Endothelial cell of umbilical vein (primary cell): ENCODE measurements around the gene OTULIN. TPM values are rescaled to one million over a fixed set of nuclear protein-coding genes. Genes with fewer than 3 reads are reported as not detected.

Experiments used
- BruUV-seq: library from RNA; stranded (reverse); fragments of 400-500 nt; replicated peaks from 2 replicates; lab custom pipeline; 2021; lab: Mats Ljungman, UMichigan
- CTCF ChIA-PET: fragments of 300-600, 350-600 bp; sonication (Branson Sonifier 250); formaldehyde crosslinking; loops from one replicate; lab custom pipeline; 2021; ENCODE audit warnings: antibody characterized with exemption, inconsistent platforms; lab: Charles Lee
- POLR2A ChIA-PET: fragments of 300-600, 350-600 bp; sonication (Branson Sonifier 250); formaldehyde crosslinking; loops from one replicate; lab custom pipeline; 2021; ENCODE audit warnings: antibody characterized with exemption, inconsistent platforms; lab: Charles Lee
- DNase-seq: peaks from one replicate; pipeline ENCODE4 v3.0.0-alpha.2; 2011; ENCODE audit warnings: low read depth, low spot score
- FAIRE-seq: peaks from 2 replicates; lab custom pipeline; 2011; peaks lifted over from hg19 to GRCh38; lab: Jason Lieb, UNC
- H2AFZ ChIP-seq: 2 replicates; pipeline ENCODE4 v1.6.0; 2012; ENCODE audit warnings: low read depth, low read length, control low read depth, inconsistent platforms
- H3K27ac ChIP-seq: 2 replicates; pipeline ENCODE4 v1.5.1; 2011; ENCODE audit warnings: low read depth, mild to moderate bottlenecking, control low read depth, low read length, moderate library complexity; ENCODE audit not compliant: insufficient read depth
- H3K27me3 ChIP-seq, 2 experiments: 2 replicates each; pipeline versions ENCODE4 v1.6.0 to v1.6.1; 2011; ENCODE audit warnings: low read length in 2 of 2, mixed read lengths in 1 of 2; ENCODE audit not compliant: control insufficient read depth in 2 of 2, insufficient read depth in 2 of 2
- H3K36me3 ChIP-seq, 2 experiments: 2 replicates in 1 of 2; 3 replicates in 1 of 2; pipeline ENCODE4 v1.5.1; 2011; ENCODE audit warnings: low read length in 2 of 2, mild to moderate bottlenecking in 1 of 2, moderate library complexity in 1 of 2; ENCODE audit not compliant: control insufficient read depth in 2 of 2, insufficient read depth in 2 of 2; ENCODE audit errors: extremely low read depth in 1 of 2
- H3K4me1 ChIP-seq: 3 replicates; pipeline ENCODE4 v1.5.1; 2011; ENCODE audit warnings: mild to moderate bottlenecking, low read length; ENCODE audit not compliant: control insufficient read depth, insufficient read depth; ENCODE audit errors: extremely low read depth
- H3K4me2 ChIP-seq: 2 replicates; pipeline ENCODE4 v1.6.1; 2011; ENCODE audit warnings: low read length, control low read depth, mixed read lengths; ENCODE audit not compliant: insufficient read depth
- H3K4me3 ChIP-seq, 3 experiments: fragments of 200-600 bp in 1 of 3; sonication (generic), shearing (Covaris generic) in 1 of 3; replicated peaks in 1 of 3; 2 replicates each; pipeline ENCODE4 v1.5.1; 2011 to 2016; ENCODE audit warnings: control low read depth in 3 of 3, low read length in 3 of 3, mild to moderate bottlenecking in 2 of 3, inconsistent platforms in 1 of 3, low read depth in 1 of 3, moderate library complexity in 1 of 3; ENCODE audit not compliant: insufficient read depth in 1 of 3
- H3K79me2 ChIP-seq: 2 replicates; pipeline ENCODE4 v1.6.0; 2012; ENCODE audit warnings: low read length, inconsistent platforms; ENCODE audit not compliant: control insufficient read depth, insufficient read depth
- H3K9ac ChIP-seq: replicated peaks from 2 replicates; pipeline ENCODE3; 2011; ENCODE audit warnings: low read length, control low read depth; ENCODE audit not compliant: insufficient read depth; ENCODE audit errors: extremely low read depth
- H3K9me1 ChIP-seq: replicated peaks from 3 replicates; pipeline ENCODE4 v1.6.0; 2011; ENCODE audit warnings: mild to moderate bottlenecking, low read length; ENCODE audit not compliant: control insufficient read depth, insufficient read depth; ENCODE audit errors: extremely low read depth
- H3K9me3 ChIP-seq: replicated peaks from 2 replicates; pipeline ENCODE4 v1.5.1; 2012; ENCODE audit warnings: low read length, inconsistent platforms; ENCODE audit not compliant: control insufficient read depth, insufficient read depth
- H4K20me1 ChIP-seq: replicated peaks from 2 replicates; pipeline ENCODE3; 2011; ENCODE audit warnings: mild to moderate bottlenecking, low read length; ENCODE audit not compliant: control insufficient read depth, insufficient read depth; ENCODE audit errors: extremely low read depth
- CTCF ChIP-seq, 2 donors: IDR thresholded peaks; 1 replicate in 1 of 2; 2 replicates in 1 of 2; pipeline ENCODE4 v1.5.1; 2011; ENCODE audit warnings: low read length in 2 of 2, mild to moderate bottlenecking in 2 of 2, moderate library complexity in 2 of 2, control low read depth in 1 of 2, inconsistent platforms in 1 of 2, low read depth in 1 of 2; ENCODE audit not compliant: insufficient read depth in 1 of 2; ENCODE audit errors: extremely low read depth in 1 of 2
- EZH2 ChIP-seq: IDR thresholded peaks from 2 replicates; pipeline ENCODE4 v1.6.1; 2012; ENCODE audit warnings: borderline replicate concordance, low read depth, mild to moderate bottlenecking, moderate library complexity, low read length, inconsistent platforms; ENCODE audit not compliant: severe bottlenecking
- FOS ChIP-seq: IDR thresholded peaks from 2 replicates; pipeline ENCODE4 v1.6.1; 2011; ENCODE audit warnings: mild to moderate bottlenecking, low read length, moderate library complexity, borderline replicate concordance; ENCODE audit not compliant: insufficient read depth
- GATA2 ChIP-seq: IDR thresholded peaks from 2 replicates; pipeline ENCODE4 v1.7.0; 2011; ENCODE audit warnings: low read depth, mild to moderate bottlenecking, moderate library complexity, mixed read lengths, low read length; ENCODE audit not compliant: insufficient read length, insufficient read depth
- JUN ChIP-seq: IDR thresholded peaks from 2 replicates; pipeline ENCODE4 v1.6.1; 2011; ENCODE audit warnings: borderline replicate concordance, low read depth; ENCODE audit not compliant: insufficient read length, insufficient read depth
- MAX ChIP-seq: IDR thresholded peaks from 2 replicates; pipeline ENCODE4 v1.6.1; 2011; ENCODE audit not compliant: insufficient read depth, insufficient read length
- MYC ChIP-seq: IDR thresholded peaks from one replicate; pipeline ENCODE4 v1.6.1; 2011; ENCODE audit warnings: mild to moderate bottlenecking, low read depth, low read length
- POLR2A ChIP-seq: IDR thresholded peaks from 2 replicates; pipeline ENCODE4 v1.6.1; 2012; ENCODE audit warnings: low read depth, mild to moderate bottlenecking, control low read depth, low read length
- POLR2AphosphoS5 ChIP-seq: IDR thresholded peaks from 2 replicates; pipeline ENCODE4 v1.6.1; 2012; ENCODE audit warnings: low read depth, mild to moderate bottlenecking, control low read depth, low read length, moderate library complexity; ENCODE audit not compliant: insufficient read depth
- dilution Hi-C: fragments of 300-500 bp; cut with MboI; formaldehyde crosslinking; loops from one replicate; pipeline ENCODE4 v1.15.0; 2019; ENCODE audit warnings: low sequenced_read_pairs; ENCODE audit not compliant: extremely low pct_ligation_motif_present
- intact Hi-C: fragments of 100-400 bp; cut with micrococcal nuclease; formaldehyde crosslinking; loops from one replicate; pipeline ENCODE4 v1.10.0; 2022
- polyA plus RNA-seq, 4 experiments: library from polyadenylated mRNA; depleted of rRNA in 3 of 4; stranded (reverse) in 3 of 4; unstranded in 1 of 4; fragments of >200 nt; gene quantifications; 2 replicates each; pipeline versions ENCODE4 v1.2.1 to v1.2.3, GENCODE V29; 2011 to 2012; ENCODE audit warnings: missing spikeins in 1 of 4
- total RNA-seq: library from RNA; stranded (reverse); gene quantifications from 2 replicates; pipeline ENCODE4 v1.2.3, GENCODE V29; 2021

The OTULIN gene
- total and polyA plus RNA-seq, 2 donors (not counting 3 experiments of a cell fraction or from before 2014, with no cell fraction given): 7.8 to 30.2 TPM

- H3K4me3 ChIP-seq: no peak overlapping the region
- H3K9me1 ChIP-seq: no peaks in the 10 kb centered on the region
- no peak overlapping the region for H2AFZ ChIP-seq
- no TSS peak for BruUV-seq
- H3K36me3 ChIP-seq: no peaks in the 10 kb centered on the region
- no peak for TF ChIP-seq POLR2A
- no peak for TF ChIP-seq EZH2
- no peak for TF ChIP-seq GATA2
- no peak for TF ChIP-seq CTCF (IDR thresholded peaks at IDR 0.05; ENCODE audit: extremely low read depth in 1 of 2, insufficient read depth in 1 of 2, low read depth in 1 of 2, low read length in 2 of 2)
- TF ChIP-seq MAX: no peak
- no peak for TF ChIP-seq MYC
- TF ChIP-seq POLR2AphosphoS5: no peak
- no peak for TF ChIP-seq JUN
- no peak for TF ChIP-seq FOS
- H4K20me1 ChIP-seq: no peaks in the 10 kb centered on the region
- H3K27me3 ChIP-seq: peaks cover 20 to 30% of the 10 kb centered on the region in 2 experiments
- dilution Hi-C loops: loop anchor here (25.0 kb wide), 2 partner anchors 107 to 257 kb away; no protein-coding TSS in a partner anchor
- no peak overlapping the region for H3K4me2 ChIP-seq
- no peaks in the 10 kb centered on the region for H3K79me2 ChIP-seq
- intact Hi-C loops: loop anchor here (5.0 kb wide), 1 partner anchor 132 kb away; no protein-coding TSS in a partner anchor
- DNase-seq: no peak
- ChIA-PET CTCF (interaction anchor here (0.7 to 1.7 kb wide), 8 partner anchors 9 to 293 kb away, joined by 3 to 7 read pairs (median 4); no protein-coding TSS in a partner anchor), POLR2A (no interaction called here)
- H3K9me3 ChIP-seq: no peaks in the 10 kb centered on the region
- H3K4me1 ChIP-seq: no peaks in the 10 kb centered on the region
- no peak overlapping the region for H3K9ac ChIP-seq
- no peak for FAIRE-seq
- no peak overlapping the region for H3K27ac ChIP-seq
These were observed 19.8 kb upstream of the OTULIN start for GRCh38 chr5:14644623-14645237.
